Colonic mucosa (tissue), 4 donors: ENCODE data around the gene CLPSL2. TPM values are rescaled to one million over a fixed set of nuclear protein-coding genes. Genes with fewer than 3 reads are reported as not detected.

Source experiments
- DNase-seq: peaks from one replicate; pipeline ENCODE4 v3.0.0-alpha.2; 2020
- H3K27ac ChIP-seq: fragments of 200-600 bp; one replicate; pipeline ENCODE4 v1.8.0; 2021
- H3K27me3 ChIP-seq: fragments of 200-600 bp; one replicate; pipeline ENCODE4 v1.8.0; 2021
- H3K36me3 ChIP-seq: fragments of 200-600 bp; one replicate; pipeline ENCODE4 v1.8.0; 2021
- H3K4me1 ChIP-seq: fragments of 200-600 bp; one replicate; pipeline ENCODE4 v1.8.0; 2021; ENCODE audit warnings: mild to moderate bottlenecking
- H3K4me3 ChIP-seq: fragments of 200-600 bp; one replicate; pipeline ENCODE4 v1.8.0; 2021
- H3K9ac ChIP-seq, 2 donors: one replicate each; pipeline ENCODE4 v1.7.0; 2013; ENCODE audit warnings: control low read depth in 2 of 2, low read depth in 2 of 2, low read length in 2 of 2
- H3K9me3 ChIP-seq: fragments of 200-600 bp; one replicate; pipeline ENCODE4 v1.8.0; 2021
- CTCF ChIP-seq: fragments of 200-600 bp; IDR thresholded peaks from one replicate; pipeline ENCODE4 v1.8.0; 2022; ENCODE audit warnings: antibody characterized with exemption, mild to moderate bottlenecking
- intact Hi-C: fragments of 100-400 bp; cut with DNase I; formaldehyde crosslinking; loops from one replicate; pipeline ENCODE4 v1.14.1; 2022
- total RNA-seq, 2 donors: library from RNA; stranded (reverse); fragmentation: NEBNext Ultra II Directional in 1 of 2; extraction: Animal tissue kit (Norgen Biotek cat#: 25700) in 1 of 2; gene quantifications; one replicate each; pipeline ENCODE4 v1.2.1, GENCODE V29; 2021
- donor health status: healthy.
- donor health status: DM: no; HTN: no; CAD: no.
- donor health status: DM: no; HTN: no; CAD: no.

Gene CLPSL2
- total RNA-seq, 2 donors from 2014 or later = not detected

- Histone ChIP-seq H3K4me1 (no peaks in the 10 kb centered on the region), H3K4me3 (no peak overlapping the region), H3K27me3 (no peaks in the 10 kb centered on the region), H3K36me3 (no peaks in the 10 kb centered on the region), H3K9me3 (no peaks in the 10 kb centered on the region), H3K9ac (no peak overlapping the region), H3K27ac (no peak overlapping the region)
- TF ChIP-seq CTCF = no peak
- no peak for DNase-seq
- intact Hi-C loops = no loop called here
Observed at GRCh38 chr6:35810971-35811698, 34.7 kb downstream of the CLPSL2 start.

- H3K9ac ChIP-seq = no peak overlapping the region
- TF ChIP-seq CTCF = no peak
- no peaks in the 10 kb centered on the region for H3K9me3 ChIP-seq
- no peak overlapping the region for H3K4me3 ChIP-seq
- no peaks in the 10 kb centered on the region for H3K4me1 ChIP-seq
- H3K27me3 ChIP-seq = no peaks in the 10 kb centered on the region
- H3K36me3 ChIP-seq = no peaks in the 10 kb centered on the region
- DNase-seq = no peak
- intact Hi-C loops = no loop called here
- H3K27ac ChIP-seq = no peak overlapping the region
Observed at GRCh38 chr6:35811699-35811995, 35.2 kb downstream of the CLPSL2 start.

- intact Hi-C loops = no loop called here
- no peak overlapping the region for H3K4me3 ChIP-seq
- H3K4me1 ChIP-seq = no peaks in the 10 kb centered on the region
- no peak for DNase-seq
- no peak for TF ChIP-seq CTCF
- H3K36me3 ChIP-seq = no peaks in the 10 kb centered on the region
- H3K9me3 ChIP-seq = no peaks in the 10 kb centered on the region
- H3K27me3 ChIP-seq = no peaks in the 10 kb centered on the region
- no peak overlapping the region for H3K9ac ChIP-seq
- no peak overlapping the region for H3K27ac ChIP-seq
Observed at GRCh38 chr6:35817515-35817914, 41.1 kb downstream of the CLPSL2 start.

GRCh38 chr6:35823601-35824000, 47.2 kb downstream of the CLPSL2 start:
- no peak for TF ChIP-seq CTCF
- no peak overlapping the region for H3K27ac ChIP-seq
- no peak for DNase-seq

GRCh38 chr6:35824552-35825192, 48.3 kb downstream of the CLPSL2 start:
- no peaks in the 10 kb centered on the region for H3K36me3 ChIP-seq
- H3K9ac ChIP-seq = no peak overlapping the region
- no peak for DNase-seq
- H3K27me3 ChIP-seq = no peaks in the 10 kb centered on the region
- TF ChIP-seq CTCF = no peak
- no peaks in the 10 kb centered on the region for H3K9me3 ChIP-seq
- no peak overlapping the region for H3K4me3 ChIP-seq
- no peaks in the 10 kb centered on the region for H3K4me1 ChIP-seq
- intact Hi-C loops = no loop called here
- no peak overlapping the region for H3K27ac ChIP-seq

More at GRCh38 chr6:35823601-35824000, 47.2 kb downstream of the CLPSL2 start:
- Histone ChIP-seq H3K9ac (no peak overlapping the region), H3K4me1 (no peaks in the 10 kb centered on the region), H3K4me3 (no peak overlapping the region), H3K36me3 (no peaks in the 10 kb centered on the region), H3K27me3 (no peaks in the 10 kb centered on the region), H3K9me3 (no peaks in the 10 kb centered on the region)
- intact Hi-C loops = no loop called here

Other genes with a start within 250 kb of the CLPSL2 start
- 10 to 100 TPM; 29.1 to 54.7 TPM for gene FKBP5, start 87.7 kb upstream of the CLPSL2 start, total RNA-seq
- gene ARMC12, start 39.6 kb upstream of the CLPSL2 start, total RNA-seq = under 1 TPM in 1 of 2 donors, not detected in 1; 0.30 TPM
- gene CLPSL1, start 4.4 kb downstream of the CLPSL2 start, total RNA-seq = not detected
- gene CLPS, start 20.7 kb downstream of the CLPSL2 start, total RNA-seq = 10 to 100 TPM in 1 of 2 donors, not detected in 1; 13.7 TPM
- not detected for gene LHFPL5, start 28.8 kb downstream of the CLPSL2 start, total RNA-seq
- gene SRPK1, start 144.5 kb downstream of the CLPSL2 start, total RNA-seq = 100 to 1,000 TPM in 1 of 2 donors, 10 to 100 TPM in 1; 89.4 to 111 TPM
- under 1 TPM in 1 of 2 donors, not detected in 1; 0.27 TPM for gene SLC26A8, start 248.0 kb downstream of the CLPSL2 start, total RNA-seq